Activated B cell treated with CpG ODN at 0.5 μM for 24 hours (primary cell): ENCODE results near the gene C11orf58. TPM values are rescaled to one million over a fixed set of nuclear protein-coding genes. Genes with fewer than 3 reads are reported as not detected.
A peak's percentile ranks its signal among the peaks of the same experiment; 100 is the strongest.

ENCODE experiments used
- ATAC-seq: fragments of 200-7000 bp; cut with Tn5 transposase; one replicate; pipeline ENCODE4 v1.10.0; 2021; ENCODE audit warnings: low read depth, mild to moderate bottlenecking, moderate library complexity
- CTCF ChIA-PET: fragments of 350-600 bp; sonication (Branson Sonifier 250); formaldehyde crosslinking; loops from one replicate; lab custom pipeline; 2021; ENCODE audit warnings: antibody characterized with exemption; lab: Charles Lee
- POLR2A ChIA-PET: fragments of 350-600 bp; sonication (Branson Sonifier 250); formaldehyde crosslinking; loops from one replicate; lab custom pipeline; 2021; ENCODE audit warnings: antibody characterized with exemption; lab: Charles Lee
- DNase-seq: peaks from one replicate; pipeline ENCODE4 v3.0.0; 2022
- H3K27ac Mint-ChIP-seq: one replicate; pipeline ENCODE4 v1.8.0; 2020; ENCODE audit warnings: mixed read lengths
- H3K27me3 Mint-ChIP-seq: one replicate; pipeline ENCODE4 v1.8.0; 2021; ENCODE audit warnings: mixed read lengths
- H3K36me3 Mint-ChIP-seq: one replicate; pipeline ENCODE4 v1.8.0; 2021; ENCODE audit warnings: low read depth, mixed read lengths
- H3K4me1 Mint-ChIP-seq: one replicate; pipeline ENCODE4 v1.8.0; 2021; ENCODE audit warnings: mixed read lengths
- H3K4me3 Mint-ChIP-seq: one replicate; pipeline ENCODE4 v1.8.0; 2020; ENCODE audit warnings: mild to moderate bottlenecking, mixed read lengths
- H3K9me3 Mint-ChIP-seq: one replicate; pipeline ENCODE4 v1.8.0; 2020; ENCODE audit warnings: mixed read lengths
- CTCF ChIP-seq: fragments of 200-600 bp; IDR thresholded peaks from one replicate; pipeline ENCODE4 v1.8.0; 2022; ENCODE audit warnings: antibody characterized with exemption, mild to moderate bottlenecking
- intact Hi-C: fragments of 100-400 bp; cut with micrococcal nuclease; formaldehyde crosslinking; loops from one replicate; pipeline ENCODE4 v1.15.1; 2024
- total RNA-seq: library from RNA; stranded (reverse); gene quantifications from 2 replicates; pipeline ENCODE4 v1.2.3, GENCODE V29; 2022

C11orf58 gene
- total RNA-seq, 1 donor from 2014 or later, result 130 TPM

GRCh38 chr11:16758382-16759024, 20.1 kb downstream of the C11orf58 start:
- no peak for TF ChIP-seq CTCF
- peaks cover 46% of the 10 kb centered on the region for H3K36me3 Mint-ChIP-seq
- H3K4me3 Mint-ChIP-seq, result no peak overlapping the region
- intact Hi-C loops, result no loop called here
- ChIA-PET CTCF (no interaction called here), POLR2A (no interaction called here)
- no peak for DNase-seq
- peaks cover 8% of the 10 kb centered on the region for H3K4me1 Mint-ChIP-seq
- no peaks in the 10 kb centered on the region for H3K9me3 Mint-ChIP-seq
- no peak overlapping the region for H3K27ac Mint-ChIP-seq
- H3K27me3 Mint-ChIP-seq, result no peaks in the 10 kb centered on the region
- no peak for ATAC-seq

DNA sequence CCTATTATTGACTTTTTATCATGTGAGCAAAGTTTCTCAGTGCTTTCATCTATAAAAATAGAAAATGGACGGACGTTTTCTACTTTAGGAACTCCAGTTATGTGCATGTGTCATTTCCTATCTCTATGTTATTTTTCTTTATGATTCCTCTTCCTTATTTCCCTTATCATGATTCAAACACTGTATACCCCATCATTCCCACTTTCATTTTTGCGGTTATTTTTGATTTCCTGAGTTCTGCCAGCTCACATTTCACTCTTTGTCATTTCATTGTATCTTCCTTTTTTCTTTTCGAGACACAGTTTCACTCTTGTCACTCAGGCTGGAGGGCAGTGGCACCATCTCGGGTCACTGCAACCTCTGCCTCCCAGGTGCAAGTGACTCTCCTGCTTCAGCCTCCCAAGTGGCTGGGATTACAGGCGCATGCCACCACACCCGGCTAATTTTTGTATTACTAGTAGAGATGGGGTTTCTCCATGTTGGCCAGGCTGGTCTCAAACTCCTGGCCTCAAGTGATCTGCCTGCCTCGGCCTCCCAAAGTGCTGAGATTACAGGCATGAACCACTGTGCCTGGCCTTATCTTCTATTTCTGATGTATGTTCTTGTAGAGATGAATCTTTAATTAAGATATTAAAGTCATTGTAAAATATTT, 21.5 kb downstream of the C11orf58 start:
- intact Hi-C loops, result no loop called here
- peaks cover 33% of the 10 kb centered on the region for H3K36me3 Mint-ChIP-seq
- H3K4me3 Mint-ChIP-seq, result no peak overlapping the region
- DNase-seq (no peak), ATAC-seq (no peak)
- H3K4me1 Mint-ChIP-seq, result peaks cover 8% of the 10 kb centered on the region
- H3K9me3 Mint-ChIP-seq, result no peaks in the 10 kb centered on the region
- no peaks in the 10 kb centered on the region for H3K27me3 Mint-ChIP-seq
- POLR2A ChIA-PET, result no interaction called here
- CTCF ChIA-PET, result no interaction called here
- TF ChIP-seq CTCF, result no peak
- H3K27ac Mint-ChIP-seq, result peak overlapping the region; percentile 64

- DNase-seq, result no peak
- intact Hi-C loops, result no loop called here
- H3K27me3 Mint-ChIP-seq, result peaks cover 3% of the 10 kb centered on the region
- POLR2A ChIA-PET, result no interaction called here
- no peak for TF ChIP-seq CTCF
- H3K4me1 Mint-ChIP-seq, result peaks cover 8% of the 10 kb centered on the region
- no peak overlapping the region for H3K27ac Mint-ChIP-seq
- no peak for ATAC-seq
- no peak overlapping the region for H3K4me3 Mint-ChIP-seq
- CTCF ChIA-PET, result no interaction called here
- H3K36me3 Mint-ChIP-seq, result peaks cover 5% of the 10 kb centered on the region
- no peaks in the 10 kb centered on the region for H3K9me3 Mint-ChIP-seq
These were observed 25.3 kb downstream of the C11orf58 start for GRCh38 chr11:16763746-16764145.

- Mint-ChIP-seq H3K4me3 (no peak overlapping the region), H3K27ac (no peak overlapping the region), H3K27me3 (peaks cover 7% of the 10 kb centered on the region), H3K36me3 (no peaks in the 10 kb centered on the region), H3K4me1 (peaks cover 3% of the 10 kb centered on the region), H3K9me3 (no peaks in the 10 kb centered on the region)
- TF ChIP-seq CTCF, result no peak
- intact Hi-C loops, result no loop called here
- ChIA-PET POLR2A (no interaction called here), CTCF (no interaction called here)
- ATAC-seq, result no peak
- DNase-seq, result no peak
These were observed 26.4 kb downstream of the C11orf58 start for GRCh38 chr11:16764888-16765287.

DNA sequence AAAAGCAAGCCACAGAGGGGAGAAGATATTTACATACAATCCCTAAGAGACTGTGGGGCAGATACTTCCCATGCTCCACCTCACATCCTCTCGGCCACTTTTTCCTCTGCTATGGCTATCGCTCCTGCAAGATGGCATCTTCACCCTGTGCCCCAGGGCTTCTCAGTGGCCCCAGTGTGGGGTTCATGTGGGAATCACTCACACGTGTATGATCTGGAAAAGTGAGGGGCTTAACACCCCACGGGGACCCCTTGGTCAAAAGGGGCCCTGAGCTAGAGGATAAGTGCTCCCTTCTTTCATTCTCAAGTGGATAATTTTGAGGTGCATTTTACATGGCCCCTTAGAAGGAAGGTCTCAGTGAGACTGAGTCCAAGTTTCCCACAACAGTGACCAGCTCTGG, 28.7 kb downstream of the C11orf58 start:
- no peaks in the 10 kb centered on the region for H3K36me3 Mint-ChIP-seq
- no peak overlapping the region for H3K27ac Mint-ChIP-seq
- no peak overlapping the region for H3K4me3 Mint-ChIP-seq
- peaks cover 7% of the 10 kb centered on the region for H3K27me3 Mint-ChIP-seq
- ChIA-PET POLR2A (no interaction called here), CTCF (interaction anchor here (0.9 kb wide), 1 partner anchor 53 kb away, joined by 3 read pairs; no protein-coding TSS in a partner anchor)
- intact Hi-C loops, result no loop called here
- no peak for TF ChIP-seq CTCF
- H3K4me1 Mint-ChIP-seq, result no peaks in the 10 kb centered on the region
- no peak for DNase-seq
- no peaks in the 10 kb centered on the region for H3K9me3 Mint-ChIP-seq
- ATAC-seq, result no peak
